Measurements from ENCODE around the gene RHO.

RHO gene

GRCh38 chr3:129558772-129559564 lies 30.5 kb downstream of the RHO start:
- no peak for DNase-seq (ENCODE audit: low read depth in 1 of 2, low spot score in 1 of 2)

GRCh38 chr3:129559565-129560079 lies 31.2 kb downstream of the RHO start:
- no peak for DNase-seq (ENCODE audit: low read depth in 1 of 2, low spot score in 1 of 2)

DNA sequence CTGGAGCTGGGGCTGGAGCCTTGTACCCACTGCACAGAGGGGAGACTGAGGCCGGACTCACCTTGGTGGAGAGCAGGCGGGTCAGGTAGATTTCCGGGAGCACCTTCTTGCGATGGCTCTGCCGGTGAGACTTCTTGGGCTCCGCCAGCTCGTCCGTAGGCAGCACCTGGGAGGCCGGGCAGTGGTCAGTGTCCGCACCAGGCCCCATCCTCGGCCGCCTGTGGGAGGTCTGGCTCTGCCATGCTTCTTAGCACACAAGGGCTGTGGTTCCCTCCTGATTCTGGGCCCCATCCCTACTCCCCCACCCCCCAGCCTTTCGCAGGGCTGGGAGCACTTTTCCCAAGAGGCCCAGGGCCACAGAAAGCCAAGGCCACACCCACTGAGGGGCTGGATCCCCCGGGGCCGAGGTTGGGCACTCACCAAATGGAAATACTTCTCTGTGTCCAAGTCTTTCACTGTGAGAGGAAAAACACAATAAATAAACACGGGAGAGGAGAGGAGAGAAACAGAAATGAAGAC lies 31.9 kb downstream of the RHO start:
- DNase-seq (ENCODE audit: low read depth in 1 of 2, low spot score in 1 of 2), result no peak

- DNase-seq (ENCODE audit: low read depth in 1 of 2, low spot score in 1 of 2), result no peak
These were observed 32.6 kb downstream of the RHO start for GRCh38 chr3:129560911-129561594.

DNA sequence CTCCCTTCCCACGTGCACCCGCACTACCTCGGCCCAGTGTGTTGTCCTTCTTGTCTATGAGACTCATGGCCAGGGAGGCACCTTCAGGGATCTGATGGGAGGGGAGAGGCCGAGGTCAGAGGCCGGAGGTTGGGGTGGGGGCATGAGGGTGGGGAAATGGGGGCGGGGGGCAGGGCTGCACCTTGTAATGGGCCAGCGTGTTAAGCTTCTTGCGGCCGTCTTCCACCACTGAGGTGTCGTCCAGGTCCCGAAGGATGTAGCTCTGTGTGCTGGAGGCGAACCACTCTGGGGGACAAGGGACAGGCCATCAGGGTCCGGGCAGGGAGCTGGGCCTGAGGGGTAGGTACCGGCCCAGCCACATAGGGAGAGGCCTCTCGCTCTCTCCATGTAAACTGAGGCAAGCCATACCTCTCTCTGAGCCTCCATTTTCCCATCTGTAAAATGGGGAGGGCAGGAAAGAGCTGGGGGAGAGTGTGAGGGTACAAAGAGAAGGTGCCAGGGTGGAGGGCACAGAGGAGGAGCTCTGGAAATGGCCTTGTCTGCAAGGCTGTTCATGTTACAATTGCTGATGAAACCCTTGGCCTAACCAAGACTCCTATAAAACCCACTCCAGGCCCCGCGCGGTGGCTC lies 33.3 kb downstream of the RHO start:
- DNase-seq (ENCODE audit: low read depth in 1 of 2, low spot score in 1 of 2), result no peak

GRCh38 chr3:129562803-129563202 lies 34.4 kb downstream of the RHO start:
- DNase-seq (ENCODE audit: low read depth in 1 of 2, low spot score in 1 of 2), result no peak

GRCh38 chr3:129563332-129563731 lies 34.9 kb downstream of the RHO start:
- DNase-seq (ENCODE audit: low read depth in 1 of 2, low spot score in 1 of 2), result no peak

DNA sequence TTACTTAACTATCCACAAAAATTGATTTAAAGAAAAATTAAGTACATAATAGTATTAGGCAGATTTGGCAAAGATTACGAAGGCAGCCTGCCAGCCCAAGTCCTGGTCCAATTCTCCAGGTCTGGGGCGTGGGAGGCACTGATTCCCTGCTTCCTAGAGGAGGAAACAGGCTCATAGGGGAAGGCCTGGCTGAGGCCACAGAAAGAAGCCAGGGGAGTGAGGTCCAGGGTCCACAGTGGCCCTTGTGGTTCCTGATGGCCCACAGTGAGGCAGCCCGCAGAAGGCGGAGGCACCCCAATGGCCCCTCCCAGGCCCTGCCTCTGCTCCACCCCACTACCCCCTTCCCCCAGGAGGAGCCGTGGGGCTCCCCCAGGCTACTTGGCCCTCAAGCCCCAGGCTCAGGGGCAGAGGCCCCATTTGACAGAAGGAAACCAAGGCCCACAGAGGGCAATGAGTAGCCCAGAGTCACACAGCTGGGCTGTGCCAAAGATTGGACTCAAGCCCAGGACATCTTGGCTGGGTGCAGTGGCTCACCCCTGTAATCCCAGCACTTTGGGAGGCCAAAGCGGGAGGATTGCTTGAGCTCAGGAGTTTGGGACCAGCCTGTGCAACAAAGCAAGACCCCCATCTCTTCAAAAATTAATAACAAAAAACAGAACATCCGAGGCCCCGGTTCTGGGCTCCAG lies 35.6 kb downstream of the RHO start:
- no peak for DNase-seq (ENCODE audit: low read depth in 1 of 2, low spot score in 1 of 2)

DNA sequence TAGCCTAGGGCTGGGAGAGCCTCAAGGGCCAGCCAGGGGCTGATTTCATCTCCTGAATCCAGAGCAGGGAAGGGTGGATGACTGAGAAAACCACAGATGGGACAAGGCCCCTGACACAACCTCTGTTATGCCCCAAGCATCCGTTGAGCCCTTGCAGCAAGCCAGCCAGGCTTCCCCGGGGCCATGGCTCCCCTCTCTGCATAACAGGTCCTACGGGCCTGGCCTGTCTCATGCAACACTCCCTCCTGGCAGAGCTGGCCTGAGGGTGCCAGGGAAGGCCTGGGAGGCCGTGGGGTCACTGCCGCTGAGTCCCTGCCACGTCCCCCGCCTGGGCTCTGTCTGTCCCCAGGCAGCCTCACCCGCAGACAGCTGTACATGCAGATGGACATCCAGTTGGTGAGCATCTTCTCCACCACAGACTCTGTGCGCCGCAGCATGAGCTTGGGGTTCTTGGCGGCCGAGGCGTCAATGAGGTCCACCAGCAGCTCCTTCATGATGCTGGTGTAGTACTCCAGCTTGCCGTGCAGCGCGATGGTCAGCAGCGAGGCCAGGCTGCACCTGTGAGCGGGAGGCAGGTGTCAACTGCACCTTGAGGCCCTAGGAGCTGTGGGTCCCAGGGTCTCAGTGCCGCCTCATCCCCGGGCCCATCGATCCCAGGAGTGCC lies 36.7 kb downstream of the RHO start:
- DNase-seq (ENCODE audit: low read depth in 1 of 2, low spot score in 1 of 2), result no peak

DNA sequence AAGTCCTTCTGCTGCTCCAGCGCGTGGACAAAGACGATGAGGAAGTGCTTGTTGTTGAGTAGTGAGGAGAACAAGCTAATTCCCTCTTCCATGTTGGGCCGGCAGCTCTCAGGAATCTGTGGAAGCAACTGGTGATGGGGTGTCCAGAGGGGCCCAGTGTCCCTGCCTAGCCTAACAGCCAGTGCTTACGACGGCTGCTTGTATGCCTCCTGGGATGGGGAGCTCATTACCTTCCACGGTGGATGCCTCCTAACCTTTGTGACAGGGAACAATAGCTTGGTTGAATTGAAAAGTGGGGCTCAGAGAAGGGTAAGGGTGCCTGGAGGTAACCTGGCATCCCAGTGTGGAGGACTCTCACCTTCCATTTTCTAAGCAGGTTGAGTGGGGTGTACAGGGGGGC lies 37.5 kb downstream of the RHO start:
- no peak for DNase-seq (ENCODE audit: low read depth in 1 of 2, low spot score in 1 of 2)

DNA sequence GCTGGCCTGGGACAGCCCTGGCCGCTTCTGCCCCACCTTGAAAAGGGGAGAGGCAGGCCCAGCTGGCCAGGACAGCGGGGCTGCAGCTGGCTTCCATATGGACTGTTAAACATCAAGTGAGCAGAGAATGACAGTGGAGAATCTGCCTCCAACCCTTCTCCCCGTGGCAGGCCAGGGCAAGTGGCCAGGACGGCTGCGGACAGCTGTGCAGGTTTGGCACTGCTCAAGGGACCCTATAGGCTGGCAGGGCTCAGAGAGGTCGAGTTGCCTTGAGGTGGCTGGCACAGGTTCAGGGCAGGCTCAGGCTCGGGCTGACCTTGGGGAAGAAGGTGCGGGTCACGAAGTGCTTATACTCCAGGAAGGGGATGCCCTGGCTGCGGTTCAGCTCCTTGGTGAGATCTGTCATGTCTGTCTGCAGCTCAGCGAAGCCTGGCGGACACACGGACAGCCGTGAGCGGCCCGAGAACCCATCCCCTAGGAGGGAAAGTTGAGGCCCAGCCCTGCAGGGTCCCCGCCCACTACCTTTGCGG lies 38.8 kb downstream of the RHO start:
- DNase-seq (ENCODE audit: low read depth in 1 of 2, low spot score in 1 of 2), result no peak

DNA sequence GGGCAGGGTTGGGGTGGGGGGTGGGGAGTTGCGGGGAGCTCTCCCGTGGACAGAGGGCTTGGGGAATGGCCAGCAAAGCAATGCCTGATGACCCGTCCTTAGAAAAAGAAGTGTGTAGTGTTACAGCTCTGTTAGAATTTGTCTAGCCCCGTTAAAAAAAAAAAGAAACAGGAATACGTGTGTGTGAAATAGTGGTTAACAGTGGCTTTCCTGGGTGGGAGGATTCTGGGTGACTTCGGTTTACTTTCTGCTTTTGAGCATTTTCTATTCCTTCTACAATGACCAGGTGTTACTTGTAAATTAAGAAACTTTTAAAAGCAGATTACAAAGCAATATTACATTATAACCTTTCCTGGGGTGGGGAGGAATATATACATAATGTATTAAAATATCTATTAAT lies 39.5 kb downstream of the RHO start:
- no peak for DNase-seq (ENCODE audit: low read depth in 1 of 2, low spot score in 1 of 2)

DNA sequence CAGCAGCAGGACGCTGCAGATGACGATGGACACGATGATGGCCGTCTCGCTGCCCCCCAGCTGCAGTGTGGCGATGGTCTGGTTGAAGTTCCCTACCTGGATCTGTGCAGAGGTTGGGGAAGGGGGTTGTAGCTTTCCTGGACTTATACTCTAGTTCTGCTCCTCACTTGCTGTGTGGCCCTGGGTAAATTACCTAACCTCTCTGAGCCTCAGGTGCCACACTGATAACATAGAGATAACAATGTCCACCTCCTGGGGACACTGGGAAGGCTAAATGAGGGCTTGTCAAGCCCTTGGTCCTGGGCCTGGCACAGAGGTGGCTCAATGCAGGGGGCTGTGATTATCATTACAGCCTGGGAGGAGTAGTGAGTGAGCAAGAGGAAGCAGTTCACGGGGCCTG lies 41.4 kb downstream of the RHO start:
- no peak for DNase-seq (ENCODE audit: low read depth in 1 of 2, low spot score in 1 of 2)

DNA sequence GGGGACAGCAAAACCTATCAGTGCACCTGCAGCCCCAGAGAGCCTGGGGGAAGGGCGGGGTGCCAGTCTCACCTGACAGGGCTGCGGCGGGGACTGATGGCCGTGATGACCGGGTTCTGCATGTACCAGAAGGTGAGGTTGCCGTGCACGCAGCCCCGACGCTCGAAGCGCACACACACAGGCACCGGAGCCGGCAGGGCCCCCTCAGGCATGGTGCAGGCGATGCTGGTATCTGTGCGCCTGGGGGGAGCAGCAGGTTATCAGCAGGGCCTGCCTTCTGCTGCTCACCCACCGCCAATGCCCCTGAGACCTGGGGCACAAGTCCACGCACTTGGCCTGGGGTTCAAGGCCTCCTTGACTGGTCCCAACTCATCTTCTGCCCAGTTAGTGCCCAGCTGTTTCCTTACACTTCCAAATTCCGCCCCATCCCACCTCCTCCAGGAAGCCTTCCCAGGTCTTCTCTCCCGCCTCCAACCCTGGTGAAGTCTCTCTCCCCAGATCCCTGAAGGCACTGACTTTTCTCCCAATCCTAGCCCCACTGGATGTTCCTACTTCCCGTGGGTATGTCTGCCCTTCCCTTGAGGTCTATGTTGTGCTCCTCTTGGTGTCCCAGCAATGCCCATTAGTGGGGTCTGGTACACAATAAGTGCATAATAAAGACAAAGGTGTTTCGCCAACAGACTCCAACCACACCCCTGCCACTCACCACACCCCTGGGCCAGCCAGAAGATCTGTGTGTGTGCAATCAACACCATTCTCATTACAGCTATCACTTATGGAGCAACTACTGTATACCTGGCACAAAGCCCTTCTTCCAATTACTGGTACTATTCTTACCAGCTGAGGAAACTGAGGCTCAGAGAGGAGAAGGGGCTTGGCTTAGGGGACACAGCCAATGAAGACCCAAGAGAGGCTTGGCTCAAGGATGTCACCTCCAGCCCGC lies 43.4 kb downstream of the RHO start:
- DNase-seq (ENCODE audit: low read depth in 1 of 2, low spot score in 1 of 2), result no peak

- no peak for DNase-seq (ENCODE audit: low read depth in 1 of 2, low spot score in 1 of 2)
These were observed 44.2 kb downstream of the RHO start for GRCh38 chr3:129572603-129573002.

- DNase-seq (ENCODE audit: low read depth in 1 of 2, low spot score in 1 of 2), result no peak
These were observed 45.1 kb downstream of the RHO start for GRCh38 chr3:129573493-129573892.

DNA sequence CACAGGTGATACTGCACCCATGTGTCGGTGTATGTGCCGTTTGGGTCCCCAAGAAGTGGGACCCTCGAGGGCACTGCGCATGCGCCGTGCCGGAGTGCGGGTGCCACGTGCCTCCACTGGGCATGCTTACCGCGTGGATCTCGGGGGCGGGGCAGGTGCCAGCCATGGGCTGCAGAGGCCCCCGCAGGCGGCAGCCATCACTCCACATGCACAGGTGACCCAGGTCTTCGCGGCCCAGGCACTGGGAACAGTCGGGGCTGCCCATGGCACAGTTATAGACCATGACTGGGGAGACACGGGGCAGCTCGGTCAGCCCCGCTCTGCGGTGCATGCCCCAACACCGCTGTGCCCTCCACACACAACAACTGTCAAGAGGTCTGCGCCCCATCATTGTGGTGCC lies 45.8 kb downstream of the RHO start:
- DNase-seq (ENCODE audit: low read depth in 1 of 2, low spot score in 1 of 2), result no peak

DNA sequence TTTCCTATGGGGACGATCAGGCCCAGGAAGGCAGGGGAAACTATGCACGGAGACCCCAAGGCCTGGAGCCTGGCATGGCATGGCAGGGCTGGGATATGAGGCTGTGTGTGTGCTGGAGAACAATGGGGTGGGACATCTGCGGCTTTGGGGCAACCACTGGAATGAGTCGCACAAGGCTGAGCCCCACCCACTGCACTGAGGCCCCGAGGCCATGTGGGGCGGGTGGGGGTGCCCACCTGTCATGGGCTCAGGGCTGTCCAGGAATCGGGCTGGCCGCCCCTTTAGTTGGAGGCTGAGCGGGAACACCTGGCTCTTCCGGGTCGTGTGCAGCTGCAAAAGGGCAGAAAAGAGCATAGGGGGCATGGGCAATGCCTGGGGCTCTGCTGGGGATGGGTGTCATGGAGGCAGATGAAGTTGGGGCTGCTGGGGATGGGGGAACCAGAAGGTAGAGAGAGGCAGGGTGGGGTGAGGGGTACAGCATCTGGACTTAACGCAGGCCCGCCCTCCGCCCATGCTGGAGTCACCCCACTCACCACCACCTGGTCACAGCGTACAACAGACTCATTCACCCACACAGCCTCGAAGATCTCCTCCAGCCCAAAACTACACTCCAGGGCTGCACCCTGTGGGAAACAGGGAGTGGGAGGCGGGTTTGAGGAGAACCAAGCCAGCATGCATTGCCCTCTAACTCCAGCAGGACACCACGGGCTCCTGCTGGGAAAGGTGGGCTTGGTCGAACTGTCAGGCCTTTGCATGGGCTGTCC lies 47.0 kb downstream of the RHO start:
- no peak for DNase-seq (ENCODE audit: low read depth in 1 of 2, low spot score in 1 of 2)

GRCh38 chr3:129575997-129576384 lies 47.6 kb downstream of the RHO start:
- DNase-seq (ENCODE audit: low read depth in 1 of 2, low spot score in 1 of 2), result no peak
